AG08395 (cell line): ENCODE results near the gene INAFM2.

Experiments used
- DNase-seq: peaks from one replicate; pipeline ENCODE4 v3.0.0; 2012; ENCODE audit warnings: mixed read lengths, low spot score

The INAFM2 gene

GRCh38 chr15:40287968-40288367, 35.5 kb upstream of the INAFM2 start:
- DNase-seq: no peak

GRCh38 chr15:40289140-40289775, 34.2 kb upstream of the INAFM2 start:
- no peak for DNase-seq

- DNase-seq: no peak
These were observed 33.0 kb upstream of the INAFM2 start for GRCh38 chr15:40290545-40290917.

- DNase-seq: peak; percentile 74
These were observed 32.4 kb upstream of the INAFM2 start for GRCh38 chr15:40290918-40291574.

GRCh38 chr15:40292246-40292645, 31.2 kb upstream of the INAFM2 start:
- no peak for DNase-seq

GRCh38 chr15:40293006-40293405, 30.5 kb upstream of the INAFM2 start:
- DNase-seq: no peak

GRCh38 chr15:40293905-40294895, 29.3 kb upstream of the INAFM2 start:
- DNase-seq: no peak

GRCh38 chr15:40295297-40295696, 28.2 kb upstream of the INAFM2 start:
- DNase-seq: no peak

- DNase-seq: no peak
These were observed 27.5 kb upstream of the INAFM2 start for GRCh38 chr15:40295877-40296560.

- DNase-seq: no peak
These were observed 26.8 kb upstream of the INAFM2 start for GRCh38 chr15:40296561-40297230.

GRCh38 chr15:40297356-40297755, 26.1 kb upstream of the INAFM2 start:
- no peak for DNase-seq

- DNase-seq: no peak
These were observed 25.1 kb upstream of the INAFM2 start for GRCh38 chr15:40298216-40298935.

GRCh38 chr15:40300367-40300766, 23.1 kb upstream of the INAFM2 start:
- no peak for DNase-seq

GRCh38 chr15:40300771-40301170, 22.7 kb upstream of the INAFM2 start:
- DNase-seq: no peak

GRCh38 chr15:40301467-40302179, 21.9 kb upstream of the INAFM2 start:
- DNase-seq: no peak

GRCh38 chr15:40302288-40302886, 21.1 kb upstream of the INAFM2 start:
- no peak for DNase-seq

- no peak for DNase-seq
These were observed 20.5 kb upstream of the INAFM2 start for GRCh38 chr15:40302981-40303380.

GRCh38 chr15:40303576-40303975, 19.9 kb upstream of the INAFM2 start:
- DNase-seq: no peak

GRCh38 chr15:40305281-40305680, 18.2 kb upstream of the INAFM2 start:
- DNase-seq: no peak

- no peak for DNase-seq
These were observed 17.1 kb upstream of the INAFM2 start for GRCh38 chr15:40306371-40306770.
